Right lung (tissue), 5 donors: Measurements from ENCODE around the gene SDCBP2. TPM values are rescaled to one million over a fixed set of nuclear protein-coding genes. Genes with fewer than 3 reads are reported as not detected.
A peak's percentile ranks its signal among the peaks of the same experiment; 100 is the strongest.

ENCODE experiments used
- DNase-seq, 2 donors: peaks; one replicate each; pipeline ENCODE4 v3.0.0-alpha.2; 2013
- polyA plus RNA-seq, 5 donors: library from polyadenylated mRNA; unstranded; fragments of 120-200 nt; gene quantifications; one replicate each; pipeline versions ENCODE4 v1.2.1 to v1.2.3, GENCODE V29; 2013; ENCODE audit warnings: inconsistent platforms in 1 of 5, low replicate concordance in 1 of 5; ENCODE audit not compliant: insufficient read length in 5 of 5, insufficient read depth in 1 of 5

Gene SDCBP2
- polyA plus RNA-seq, 5 donors, result 1.8 to 4.3 (median 3.2) TPM

DNA sequence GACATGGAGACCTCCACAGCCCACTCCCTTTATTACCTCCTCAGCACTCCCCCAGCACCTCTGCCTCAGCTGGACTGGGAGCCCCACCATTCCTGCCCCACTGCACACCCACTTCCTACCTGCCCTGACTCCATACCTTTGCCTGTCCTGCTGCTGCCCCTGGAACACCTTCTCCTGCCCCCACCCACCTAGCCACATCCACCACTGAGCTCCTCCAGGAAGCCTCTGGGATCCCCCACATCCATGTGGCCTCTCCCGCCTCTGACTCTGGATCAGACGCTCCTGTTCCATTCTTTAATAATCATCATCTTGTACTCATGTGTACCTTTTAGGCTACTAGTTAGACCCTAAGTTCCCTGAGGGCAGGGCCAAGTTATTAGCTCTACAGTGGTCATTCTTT, 2.2 kb upstream of the SDCBP2 start:
- DNase-seq, result no peak

DNA sequence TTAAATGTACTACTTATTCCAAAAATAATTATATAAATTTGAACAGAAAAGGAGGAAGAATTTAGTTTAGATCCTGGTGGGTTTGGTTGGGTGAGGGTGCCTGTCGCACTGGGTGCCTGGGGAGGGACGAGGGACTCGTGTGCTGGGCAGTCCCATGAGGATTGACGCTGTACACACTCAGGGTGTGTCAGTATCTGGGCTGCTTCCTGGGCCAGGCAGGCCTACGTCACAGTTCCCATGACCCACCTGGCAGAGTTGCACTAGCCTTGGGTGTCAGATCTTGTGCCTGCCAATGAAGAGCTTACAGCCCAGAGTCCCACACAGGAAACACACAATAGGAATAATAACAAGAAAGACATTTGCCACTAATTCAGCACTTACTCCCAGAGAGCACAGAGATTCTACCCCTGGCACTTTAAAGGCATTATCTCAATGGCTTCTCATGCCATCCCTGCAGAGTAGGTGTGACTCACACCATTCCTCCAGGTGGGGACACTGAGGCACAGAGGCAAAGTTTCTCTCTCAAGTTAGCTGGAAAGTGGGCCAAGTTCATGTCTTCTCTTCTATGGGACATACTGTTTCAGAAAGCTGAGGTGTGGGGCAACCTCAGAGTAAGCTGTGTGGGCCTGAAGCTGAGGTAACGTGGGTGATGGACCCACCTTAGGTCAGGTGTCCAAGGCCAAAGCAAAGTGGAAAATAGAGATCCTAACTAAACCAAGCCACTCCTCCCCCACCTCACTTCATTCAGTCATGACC, 1.3 kb upstream of the SDCBP2 start:
- DNase-seq, result no peak

DNA sequence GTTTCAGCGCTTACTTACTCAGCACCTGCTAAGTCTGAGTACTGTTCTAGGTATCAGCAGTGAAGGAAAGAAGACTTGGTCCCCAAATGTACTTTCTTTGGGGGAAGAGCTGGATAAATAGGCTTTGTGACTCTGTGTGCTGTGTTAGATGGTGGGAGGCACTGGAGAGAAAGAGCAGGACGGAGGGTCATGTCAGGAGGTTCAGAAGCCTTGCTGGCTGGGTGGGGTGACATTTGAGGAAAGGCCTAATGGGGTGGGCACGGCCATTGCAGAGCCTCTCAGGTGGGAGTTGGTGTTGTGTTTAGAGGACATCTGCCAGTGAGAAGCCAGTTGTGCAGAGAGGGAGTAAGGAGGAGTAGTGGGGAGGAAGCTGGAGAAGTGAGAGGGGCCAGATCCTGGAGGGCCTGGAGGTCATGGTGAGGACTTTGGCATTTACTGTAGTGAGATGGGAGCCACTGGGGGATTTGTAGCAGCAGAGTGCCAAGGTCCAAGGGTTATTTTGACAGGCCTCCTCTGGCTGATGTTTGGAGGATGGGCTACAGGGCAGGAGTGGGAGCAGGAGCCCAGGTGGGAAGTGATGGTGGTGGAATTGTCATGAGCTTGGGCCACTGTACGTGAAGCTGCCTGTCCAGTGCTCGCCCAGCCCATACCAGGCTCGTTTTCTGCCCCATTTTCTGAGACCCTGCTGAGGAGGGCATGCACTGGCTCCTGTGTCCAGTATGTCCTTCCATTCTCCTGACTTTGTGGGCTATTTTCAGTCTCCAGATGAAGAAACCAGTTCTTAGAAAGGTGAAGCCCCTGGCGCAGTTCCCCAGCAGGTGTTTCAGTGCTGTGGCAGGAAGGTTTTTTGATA, 886 bp downstream of the SDCBP2 start:
- no peak for DNase-seq

DNA sequence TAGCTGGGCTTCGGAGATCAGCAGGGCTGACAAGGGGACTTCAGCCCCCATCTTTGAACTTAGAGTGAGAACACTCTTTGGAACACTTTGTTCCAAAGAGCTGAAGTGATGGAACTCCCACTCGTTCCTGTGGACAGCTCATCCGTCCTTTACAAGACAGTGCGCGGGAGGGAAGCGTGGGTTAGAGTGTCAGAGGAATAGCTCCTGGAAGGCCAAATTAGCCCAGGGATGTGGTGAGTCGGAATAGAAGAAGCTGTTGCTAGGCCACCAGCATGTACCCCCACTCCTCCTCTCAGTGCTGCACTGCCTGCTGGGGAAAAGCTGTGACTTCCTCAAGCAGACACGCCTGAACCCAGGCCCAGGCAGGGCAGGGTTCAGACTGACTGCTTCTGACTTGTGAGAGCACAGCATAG, 1.7 kb downstream of the SDCBP2 start:
- no peak for DNase-seq

DNA sequence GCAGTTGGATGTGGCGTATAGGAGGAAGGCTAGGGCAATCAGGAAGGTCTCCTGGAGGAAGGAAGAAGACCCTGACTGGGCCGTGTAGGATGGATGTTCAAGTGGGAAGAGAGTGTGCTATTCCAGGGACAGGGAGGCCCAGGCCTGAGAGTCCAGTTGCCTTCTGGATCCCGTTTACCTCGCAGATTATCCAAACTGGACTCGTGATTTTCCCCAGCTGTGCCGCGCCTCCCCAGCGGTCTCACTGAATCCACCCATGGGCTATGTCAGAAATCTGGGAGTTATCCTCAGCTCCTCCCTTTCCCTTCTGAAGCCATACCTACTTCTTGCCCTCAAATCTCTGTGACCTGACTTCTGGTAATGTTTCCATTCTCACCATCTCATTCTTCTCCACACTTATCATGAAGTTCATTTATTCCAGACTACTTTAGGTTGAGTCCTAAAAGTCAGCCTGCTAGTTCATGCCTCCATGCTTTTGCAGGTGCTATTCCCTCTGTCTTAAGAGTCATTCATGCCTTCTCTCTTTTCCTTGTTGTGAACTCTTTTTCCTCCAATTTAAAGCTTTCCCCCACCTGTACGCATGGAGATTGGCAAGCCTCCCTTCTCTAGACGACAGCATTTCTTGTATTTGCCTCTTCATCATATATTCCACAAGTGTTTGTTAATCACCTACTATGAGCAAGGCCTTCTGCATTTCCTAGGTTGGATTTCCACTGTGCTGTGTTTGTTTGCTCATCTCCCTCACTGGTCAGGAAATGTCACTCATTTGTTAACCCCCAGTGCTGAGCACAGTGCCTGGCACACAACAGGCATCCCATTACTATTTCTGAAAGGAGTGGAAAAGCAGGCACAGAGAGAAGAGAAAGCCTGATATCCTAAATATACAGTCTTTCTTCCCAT, 2.7 kb downstream of the SDCBP2 start:
- DNase-seq, result no peak

DNA sequence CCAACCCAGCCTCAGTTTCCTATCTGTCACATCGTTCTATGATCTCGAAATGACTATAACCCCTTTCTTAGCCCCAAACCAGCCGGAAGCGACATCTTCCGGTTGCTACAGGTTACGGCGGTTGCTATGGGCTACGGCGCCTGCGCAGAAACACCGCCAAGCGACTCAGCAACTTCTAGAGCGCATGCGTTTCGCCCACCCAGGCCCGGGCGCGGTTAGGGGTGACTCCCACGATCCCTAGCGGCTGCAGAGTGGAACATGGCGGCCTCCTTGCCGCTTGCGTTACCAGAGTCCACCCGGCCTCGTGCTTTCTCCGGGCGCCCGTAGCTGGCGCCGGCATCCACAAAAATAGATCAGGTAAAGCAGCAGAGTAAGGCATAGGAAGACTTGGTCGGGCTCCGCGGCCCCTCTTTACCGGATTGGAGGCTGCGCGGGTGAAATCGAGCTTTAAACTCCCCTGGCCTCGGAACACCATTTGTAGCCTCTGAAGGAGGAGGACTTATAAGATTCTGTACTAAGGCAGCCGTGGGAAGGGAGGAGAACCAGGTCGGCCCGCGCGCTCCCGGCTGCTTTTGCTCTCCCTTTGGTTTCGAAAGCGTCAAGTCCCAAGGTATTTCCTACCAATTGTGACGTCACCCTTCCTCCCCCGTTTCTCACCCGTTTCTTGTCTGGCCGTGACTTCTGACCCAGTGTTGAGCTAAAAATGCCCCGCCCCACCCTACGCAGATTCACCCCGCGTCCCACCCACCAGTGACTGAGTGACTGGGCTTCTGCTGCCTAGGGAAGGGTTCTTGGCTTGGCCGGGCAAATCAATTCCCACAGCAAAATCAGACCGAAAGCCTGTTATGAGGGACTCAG, 3.5 kb downstream of the SDCBP2 start:
- peak; percentile 96 to 97 for DNase-seq

DNA sequence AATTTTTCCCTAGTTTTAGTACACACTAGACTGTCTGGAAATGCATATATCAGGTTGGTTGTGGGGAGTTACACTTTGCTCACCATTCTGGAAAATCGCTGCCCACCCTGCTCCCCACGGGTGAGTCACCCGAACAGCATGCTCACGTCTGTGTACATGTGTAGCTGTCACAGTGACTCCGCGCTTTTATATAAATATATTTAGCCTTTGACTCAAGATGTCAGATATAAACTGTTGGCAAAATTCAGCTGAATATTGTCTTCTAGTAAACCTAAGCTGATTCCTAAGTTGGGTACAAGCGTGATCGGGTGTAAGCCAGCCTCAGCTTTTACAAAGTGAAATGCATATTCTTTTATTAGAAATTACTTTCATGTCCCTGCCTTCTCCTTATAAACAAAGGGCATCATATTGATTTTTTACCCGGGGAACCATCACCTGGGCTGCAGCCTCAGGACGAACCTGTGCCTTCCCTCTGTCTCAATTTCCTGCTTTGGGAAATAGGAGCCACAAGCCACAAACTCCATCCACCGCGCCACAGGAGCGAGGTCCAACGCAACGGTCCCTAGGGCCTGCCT, 4.3 kb downstream of the SDCBP2 start:
- peak; percentile 11 to 18 for DNase-seq

DNA sequence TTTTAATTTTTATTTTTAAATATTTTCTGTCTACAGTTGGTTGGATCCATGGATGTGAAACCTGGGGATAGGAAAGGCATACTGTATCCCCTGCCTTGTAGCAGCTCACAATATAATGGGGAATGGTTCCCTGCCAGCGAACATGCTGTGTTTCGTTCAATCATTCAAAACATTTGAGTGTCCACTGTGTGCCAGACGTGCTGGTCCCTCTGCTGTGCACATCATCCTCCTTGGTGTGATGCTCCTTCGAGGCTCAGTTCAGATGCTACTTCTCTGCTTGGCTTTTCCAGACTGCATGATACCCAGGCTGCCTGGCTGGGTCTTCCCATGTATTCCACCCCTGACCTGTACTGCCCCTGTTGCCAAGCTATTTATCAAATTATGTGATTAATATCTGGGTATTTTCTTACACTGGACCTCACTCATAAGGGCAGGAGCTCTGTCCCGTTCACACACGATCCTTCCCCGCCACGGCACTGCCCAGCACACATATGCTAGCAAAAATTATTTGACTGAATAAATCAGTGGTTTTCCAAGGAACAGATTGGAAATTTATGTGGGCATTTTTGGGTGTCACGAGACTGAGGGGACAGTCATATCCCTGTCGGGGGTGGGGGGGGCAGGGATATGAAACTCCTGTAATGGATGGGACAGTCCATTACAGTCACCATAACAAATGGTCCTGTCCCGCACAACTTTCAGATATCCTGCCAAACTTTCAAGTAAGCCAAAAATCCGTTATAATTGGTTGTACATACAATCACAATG, 4.9 kb downstream of the SDCBP2 start:
- DNase-seq, result no peak

DNA sequence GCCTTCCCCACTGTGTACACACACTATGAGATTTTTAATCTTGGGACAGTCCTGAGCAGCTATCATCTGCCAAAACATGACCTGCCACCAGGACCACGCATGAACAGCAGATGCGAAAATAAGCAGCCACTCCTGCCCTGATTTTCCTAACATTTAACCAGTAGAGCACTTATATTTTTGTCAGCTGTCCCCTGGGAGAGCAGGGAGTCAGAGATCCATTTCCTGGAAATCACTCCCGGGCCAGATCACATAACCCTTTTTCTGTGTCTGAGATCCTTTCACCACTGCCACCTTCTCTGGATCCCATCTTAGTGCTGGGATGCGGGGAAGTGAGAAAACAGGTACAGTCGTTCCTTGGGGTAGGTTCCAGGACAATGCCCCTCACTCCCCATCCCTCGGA, 5.7 kb downstream of the SDCBP2 start:
- DNase-seq, result no peak

DNA sequence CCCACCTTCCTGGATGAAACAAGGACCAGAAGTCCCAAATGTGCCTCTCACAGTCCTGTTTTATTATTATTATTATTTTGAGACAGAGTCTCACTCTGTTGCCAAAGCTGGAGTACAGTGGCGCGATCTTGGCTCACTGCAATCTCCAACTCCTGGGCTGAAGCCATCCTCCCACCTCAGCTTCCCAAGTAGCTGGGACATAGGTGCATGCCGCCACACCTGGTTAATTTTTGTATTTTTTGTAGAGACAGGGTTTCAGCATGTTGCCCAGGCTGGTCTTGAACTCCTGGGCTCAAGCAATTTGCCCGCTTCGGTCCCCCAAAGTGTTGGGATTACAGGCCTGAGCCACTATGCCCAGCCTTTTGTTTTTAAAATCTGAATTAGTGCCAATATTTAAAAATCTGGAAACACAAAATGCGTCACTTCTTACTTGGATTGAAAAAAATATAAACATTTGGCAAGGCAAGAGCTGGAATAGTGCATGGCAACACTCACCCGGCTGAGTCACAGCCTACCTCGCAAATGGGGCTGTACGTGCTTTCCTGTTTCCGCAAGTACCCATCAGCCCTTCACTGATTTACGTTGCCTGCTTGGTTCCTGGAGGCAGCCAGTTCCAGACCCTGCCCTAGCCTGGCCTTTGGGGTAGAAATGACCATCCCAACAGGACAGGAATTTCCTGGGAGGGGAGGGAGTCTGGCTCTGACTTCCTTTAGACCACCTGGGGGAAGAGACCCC, 6.3 kb downstream of the SDCBP2 start:
- DNase-seq, result peak in 1 of 2 donors; percentile 44

DNA sequence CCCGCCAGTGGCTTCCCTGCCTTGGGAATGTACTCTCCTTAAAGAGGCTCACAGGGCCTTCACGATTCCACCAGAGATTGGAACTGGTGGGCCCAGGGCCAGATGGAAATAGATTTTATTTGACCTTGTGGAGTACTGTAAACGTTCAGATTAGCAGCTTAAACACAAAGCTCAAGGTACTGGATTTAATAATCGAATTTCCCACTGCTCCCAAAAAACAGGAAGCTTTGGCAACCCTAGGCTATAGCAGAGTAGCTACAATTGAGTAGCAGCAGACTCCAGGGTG, 7.3 kb downstream of the SDCBP2 start:
- no peak for DNase-seq

DNA sequence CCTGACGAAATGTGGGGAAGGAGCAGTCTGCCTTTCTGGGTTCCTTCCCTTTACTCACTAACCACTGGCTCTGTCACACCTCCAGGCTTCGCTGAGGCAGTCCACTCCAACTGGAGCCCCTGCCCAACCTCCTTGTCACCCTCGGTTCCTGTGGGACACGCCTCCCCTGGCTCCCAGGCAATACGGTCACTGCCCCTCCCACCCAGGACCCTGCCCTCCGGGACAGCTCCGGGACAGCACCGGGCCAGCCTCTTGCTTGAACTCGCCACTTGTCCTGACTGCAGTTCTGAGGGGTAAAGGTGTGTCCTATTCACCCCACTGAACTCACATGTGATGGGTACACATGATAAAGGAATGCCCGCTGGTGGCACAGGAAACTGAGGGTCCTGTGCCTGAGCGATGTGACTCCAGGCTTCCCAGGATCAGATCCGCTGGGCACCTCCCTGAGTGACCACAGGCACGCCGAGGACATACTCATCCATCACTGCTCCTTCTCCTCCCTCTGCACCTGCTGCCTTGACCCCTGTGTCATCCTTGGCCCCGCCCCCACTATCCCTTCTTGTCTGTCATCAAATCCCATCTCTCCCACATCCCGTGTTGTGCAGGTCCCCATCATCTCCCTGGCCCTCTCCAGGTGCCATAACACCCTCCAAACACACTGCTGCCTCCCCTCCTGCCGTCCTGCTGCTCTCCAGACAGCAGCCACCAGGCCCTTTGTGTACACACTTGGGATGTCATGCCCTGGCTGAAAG, 7.9 kb downstream of the SDCBP2 start:
- DNase-seq, result no peak

DNA sequence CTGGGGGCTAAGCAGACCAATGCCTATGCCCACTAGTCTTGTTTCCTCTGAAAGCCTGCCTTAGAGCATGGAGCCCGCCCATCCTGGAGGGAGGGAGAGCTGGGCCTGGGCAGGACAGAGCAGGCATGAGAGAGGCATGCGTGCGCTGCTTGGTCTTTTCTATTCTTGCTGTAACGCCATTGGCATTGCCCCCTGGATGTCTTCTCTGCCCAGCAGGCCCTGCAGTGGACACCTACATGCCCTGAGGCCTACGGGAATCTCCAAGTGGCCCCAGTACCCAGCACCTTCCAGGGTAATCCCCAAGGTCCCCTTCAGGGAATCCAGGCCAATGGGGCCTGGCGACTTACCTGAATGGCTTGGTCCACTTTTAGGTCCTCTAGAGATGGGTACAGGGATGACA, 8.9 kb downstream of the SDCBP2 start:
- DNase-seq, result no peak

DNA sequence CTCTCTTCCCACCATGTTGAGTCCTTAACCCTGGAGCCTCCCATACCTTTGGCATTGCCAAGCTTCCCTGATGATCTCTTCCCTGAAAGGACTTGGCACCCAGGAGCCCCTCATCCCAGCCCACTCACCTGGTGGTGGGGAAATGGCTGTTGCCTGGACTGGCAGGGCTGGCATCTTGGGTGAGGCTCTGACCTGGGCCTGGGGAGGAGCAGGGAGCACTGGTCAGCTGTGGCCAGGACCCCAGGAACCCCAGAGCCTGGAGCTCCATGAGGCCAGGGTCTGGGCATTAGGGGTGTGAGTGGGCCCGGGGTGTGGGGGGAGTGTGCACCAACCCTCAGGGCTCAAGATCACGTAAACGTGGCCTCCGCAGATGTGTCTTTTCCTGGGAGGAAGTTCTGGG, 9.5 kb downstream of the SDCBP2 start:
- DNase-seq, result no peak

DNA sequence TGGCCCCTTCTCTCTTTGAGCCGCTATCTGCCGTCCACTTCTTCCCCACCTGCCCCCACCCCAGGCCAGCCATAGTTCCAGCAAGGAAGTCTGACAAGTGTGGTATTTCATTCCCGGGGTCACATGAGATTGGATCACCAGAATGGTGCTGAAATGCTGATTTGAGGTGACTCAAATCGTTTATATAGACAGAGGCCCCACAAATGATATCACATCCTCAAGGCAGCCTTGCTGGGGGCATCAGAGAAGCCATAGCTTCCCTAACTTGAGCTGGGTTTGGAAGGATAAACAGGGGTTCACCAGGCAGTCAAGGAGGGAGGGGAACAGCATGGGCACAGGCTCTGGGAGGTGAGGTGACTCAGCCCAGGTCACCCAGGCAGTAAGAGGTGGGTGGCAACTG, 9.9 kb downstream of the SDCBP2 start:
- no peak for DNase-seq

DNA sequence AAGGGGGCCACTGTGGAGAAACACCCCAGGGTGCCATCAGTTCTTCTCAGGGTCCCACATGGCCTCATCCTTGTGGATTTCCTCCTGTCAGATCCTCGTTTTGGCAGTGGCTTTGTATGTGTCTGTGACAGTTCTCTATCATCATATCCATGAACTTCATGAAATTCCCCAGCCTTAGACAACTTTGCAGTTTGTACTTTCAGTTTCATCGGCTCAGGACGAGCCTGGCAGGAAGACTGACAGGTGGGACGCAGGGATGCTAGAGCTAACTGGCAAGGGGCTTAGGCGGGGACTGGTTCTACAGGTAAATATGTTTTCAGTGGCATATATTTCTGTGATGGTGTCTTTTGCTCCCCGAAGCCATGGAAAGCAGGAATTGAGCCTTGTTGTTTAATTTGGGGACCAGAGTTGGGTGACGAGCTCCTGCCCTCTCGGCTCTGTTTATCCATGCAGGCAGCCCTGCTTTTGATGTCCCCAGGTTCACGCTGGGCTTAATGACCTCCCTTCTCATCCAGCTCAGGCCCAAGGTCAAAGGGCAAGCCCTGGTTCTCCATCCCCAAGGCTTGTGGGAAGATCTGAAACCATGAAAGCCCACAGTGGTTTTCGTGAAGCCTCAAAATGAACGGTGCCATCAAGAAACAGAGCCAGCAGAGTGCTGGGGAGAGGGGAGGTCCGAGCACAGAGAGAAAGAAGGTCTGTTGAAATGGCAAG, 11.2 kb downstream of the SDCBP2 start:
- DNase-seq, result no peak

DNA sequence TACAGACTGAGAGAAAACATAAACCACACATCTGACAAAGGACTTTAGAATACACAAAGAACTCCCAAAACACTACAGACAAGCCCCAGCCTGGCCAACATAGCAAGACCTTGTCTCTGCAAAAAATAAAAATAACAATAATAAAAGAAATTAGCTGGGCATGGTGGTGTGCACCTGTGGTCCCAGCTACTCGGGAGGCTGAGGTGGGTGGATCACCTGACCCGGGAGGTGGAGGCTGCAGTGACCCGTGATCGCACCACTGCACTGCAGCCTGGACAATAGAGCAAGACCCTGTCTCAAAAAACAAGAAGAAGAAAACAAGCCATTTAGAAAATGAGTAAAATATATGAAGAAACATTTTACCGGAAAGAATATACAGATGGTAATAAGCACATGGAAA, 13.1 kb downstream of the SDCBP2 start:
- no peak for DNase-seq
